Testis (tissue), 2 donors: ENCODE measurements around the gene AMBRA1.

Experiments used
- CTCF ChIP-seq, 3 experiments: fragments of 450-650 bp in 2 of 3; fragments of 200-600 bp in 1 of 3; sonication (generic) in 1 of 3; IDR thresholded peaks; one replicate each; pipeline ENCODE4 v1.5.1; 2016 to 2019; ENCODE audit warnings: antibody characterized with exemption in 3 of 3, mild to moderate bottlenecking in 2 of 3, moderate library complexity in 1 of 3
- POLR2A ChIP-seq: fragments of 450-650 bp; IDR thresholded peaks from one replicate; pipeline ENCODE4 v1.6.1; 2017; ENCODE audit warnings: antibody characterized with exemption, mild to moderate bottlenecking, moderate library complexity

GRCh38 chr11:46377831-46378230, 216.0 kb downstream of the AMBRA1 start:
- TF ChIP-seq CTCF (IDR thresholded peaks at IDR 0.05) = no peak
- TF ChIP-seq POLR2A = no peak
